ENCODE measurements around the gene WWC1.
"Not testable (repeated sequence)": the region's sequence is repeated elsewhere in the genome, so short reads cannot be mapped to it uniquely, and the experiment has no call there.

The WWC1 gene

DNA sequence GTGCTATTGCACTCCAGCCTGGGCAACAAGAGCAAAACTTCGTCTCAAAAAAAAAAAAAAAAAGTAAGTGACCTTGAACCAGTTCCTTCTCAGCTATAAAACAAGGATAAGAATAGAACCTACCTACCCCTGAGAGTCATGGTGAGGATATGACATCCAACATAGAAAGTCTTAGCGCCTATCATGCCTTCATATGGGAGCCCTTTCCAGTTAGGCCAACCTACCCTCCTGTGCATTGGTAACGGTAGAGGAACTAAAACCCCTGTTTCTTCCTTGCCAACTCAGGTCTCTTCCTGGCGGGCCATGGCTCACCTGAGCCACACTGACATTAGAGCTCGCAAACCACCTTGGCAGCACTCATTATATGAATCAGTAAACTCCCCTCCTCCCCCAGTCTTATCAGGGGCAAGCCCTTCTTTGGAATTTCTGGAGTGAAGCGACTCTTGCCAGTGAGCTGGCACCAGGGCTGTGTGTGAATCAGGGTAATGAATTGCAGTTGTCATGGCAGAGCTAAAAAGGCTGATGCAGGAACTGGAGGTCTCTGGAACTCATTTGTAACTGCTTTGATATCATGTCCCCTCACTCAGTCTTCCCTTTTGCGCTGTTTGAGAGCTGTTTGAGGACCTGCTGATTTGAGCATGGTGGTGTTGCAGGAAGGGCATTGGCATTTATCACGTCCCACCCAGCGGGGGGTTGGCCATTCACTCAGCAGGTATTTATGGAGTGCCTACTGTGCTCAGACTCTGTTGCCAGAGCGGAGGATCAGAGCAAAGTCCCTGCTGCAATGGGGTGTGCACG is 10.3 kb downstream of the WWC1 start:
- Histone ChIP-seq H3K27me3 (ENCODE audit: low read depth, low read length) (no peaks in the 10 kb centered on the region), H3K27ac (ENCODE audit: low read length) (peak overlapping the region; percentile 61), H3K4me1 (ENCODE audit: control insufficient read depth in 1 of 2, insufficient read depth in 2 of 2, low read length in 2 of 2) (no peaks in the 10 kb centered on the region), H3K9me3 (ENCODE audit: control insufficient read depth in 1 of 2, low read length in 2 of 2) (no peaks in the 10 kb centered on the region), H3K4me3 (ENCODE audit: low read depth in 1 of 2, low read length in 2 of 2) (no peak overlapping the region), H3K36me3 (ENCODE audit: control insufficient read depth in 1 of 2, insufficient read depth in 2 of 2, low read length in 2 of 2) (no peaks in the 10 kb centered on the region)

DNA sequence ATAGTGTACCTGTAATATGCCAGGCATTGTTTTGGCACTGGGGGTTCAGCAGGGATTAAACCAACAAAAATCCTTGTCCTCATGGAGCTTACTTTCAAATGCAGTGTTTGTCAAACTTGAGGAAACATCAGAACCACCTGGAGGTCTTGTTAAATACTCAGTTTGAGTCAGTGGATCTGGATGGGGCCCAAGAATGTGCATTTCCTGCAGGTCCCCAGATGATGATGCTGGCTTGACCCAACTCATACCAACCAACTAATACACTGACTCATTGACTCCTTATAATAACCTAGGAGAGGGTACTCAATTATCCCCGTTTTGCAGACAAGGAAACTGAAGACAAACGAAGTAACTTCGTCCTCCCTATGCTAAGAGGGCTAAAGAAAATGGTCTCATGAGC is 11.3 kb downstream of the WWC1 start:
- H3K36me3 ChIP-seq (ENCODE audit: control insufficient read depth in 1 of 2, insufficient read depth in 2 of 2, low read length in 2 of 2): no peaks in the 10 kb centered on the region
- H3K9me3 ChIP-seq (ENCODE audit: control insufficient read depth in 1 of 2, low read length in 2 of 2): no peaks in the 10 kb centered on the region
- H3K4me1 ChIP-seq (ENCODE audit: control insufficient read depth in 1 of 2, insufficient read depth in 2 of 2, low read length in 2 of 2): no peaks in the 10 kb centered on the region
- H3K27me3 ChIP-seq (ENCODE audit: low read depth, low read length): no peaks in the 10 kb centered on the region
- no peak overlapping the region for H3K4me3 ChIP-seq (ENCODE audit: low read depth in 1 of 2, low read length in 2 of 2)
- H3K27ac ChIP-seq (ENCODE audit: low read length): peak overlapping the region; percentile 61

DNA sequence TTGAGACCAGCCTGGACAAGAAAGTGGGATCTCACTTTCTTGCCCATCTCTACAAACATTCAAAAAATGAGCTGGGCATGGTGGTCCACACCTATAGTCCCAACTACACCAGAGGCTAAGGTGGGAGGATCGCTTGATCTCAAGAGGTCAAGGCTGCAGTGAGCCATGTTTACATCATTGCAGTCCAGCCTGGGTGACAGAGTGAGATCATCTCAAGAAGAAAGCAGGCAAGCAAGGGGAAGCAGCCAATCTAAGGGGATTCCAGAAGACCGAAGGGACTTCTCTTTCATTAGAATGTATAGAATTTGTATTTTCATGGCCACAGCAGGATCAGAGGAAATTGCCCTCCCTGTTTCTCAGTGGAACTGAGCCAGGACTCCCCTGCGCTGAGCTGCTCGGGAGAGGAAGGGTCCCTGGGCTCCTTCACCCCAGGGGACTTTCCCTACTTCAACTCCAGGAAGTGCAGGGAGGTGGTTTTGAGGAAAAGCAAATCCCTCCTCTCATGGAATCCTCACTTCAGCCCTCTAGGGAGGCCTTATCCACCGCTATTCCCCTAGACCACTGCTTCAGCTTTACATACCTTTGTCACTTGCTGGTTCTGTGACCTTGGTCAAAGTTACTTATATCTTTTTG is 12.1 kb downstream of the WWC1 start:
- H3K27me3 ChIP-seq (ENCODE audit: low read depth, low read length): no peaks in the 10 kb centered on the region
- no peak overlapping the region for H3K27ac ChIP-seq (ENCODE audit: low read length)
- H3K4me3 ChIP-seq (ENCODE audit: low read depth in 1 of 2, low read length in 2 of 2): no peak overlapping the region

DNA sequence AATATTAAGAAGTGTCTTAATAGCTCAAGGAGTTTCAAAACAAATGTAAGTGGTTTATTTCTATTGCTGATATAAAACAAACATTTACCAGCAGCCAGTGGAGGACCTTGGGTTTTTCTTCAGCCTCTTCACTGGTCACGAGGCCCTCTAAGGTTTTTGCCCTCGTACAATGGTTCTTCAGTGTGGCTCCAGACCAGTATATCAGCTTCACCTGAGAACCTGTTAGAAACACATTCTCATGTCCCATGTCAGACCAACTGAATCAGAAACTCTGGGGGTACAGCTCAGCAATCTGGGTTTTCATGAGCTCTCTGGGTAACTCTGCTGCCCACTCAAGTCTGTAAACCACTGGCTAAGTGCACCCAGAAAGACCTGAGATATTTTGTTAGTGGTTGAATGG is 12.9 kb downstream of the WWC1 start:
- no peak overlapping the region for H3K4me3 ChIP-seq (ENCODE audit: low read depth in 1 of 2, low read length in 2 of 2)
- no peaks in the 10 kb centered on the region for H3K4me1 ChIP-seq (ENCODE audit: control insufficient read depth in 1 of 2, insufficient read depth in 2 of 2, low read length in 2 of 2)
- no peaks in the 10 kb centered on the region for H3K27me3 ChIP-seq (ENCODE audit: low read depth, low read length)
- H3K36me3 ChIP-seq (ENCODE audit: control insufficient read depth in 1 of 2, insufficient read depth in 2 of 2, low read length in 2 of 2): no peaks in the 10 kb centered on the region
- no peaks in the 10 kb centered on the region for H3K9me3 ChIP-seq (ENCODE audit: control insufficient read depth in 1 of 2, low read length in 2 of 2)
- H3K27ac ChIP-seq (ENCODE audit: low read length): no peak overlapping the region

More for the DNA sequence above, 12.1 kb downstream of the WWC1 start:
- Histone ChIP-seq H3K9me3 (ENCODE audit: control insufficient read depth in 1 of 2, low read length in 2 of 2) (no peaks in the 10 kb centered on the region), H3K36me3 (ENCODE audit: control insufficient read depth in 1 of 2, insufficient read depth in 2 of 2, low read length in 2 of 2) (no peaks in the 10 kb centered on the region), H3K4me1 (ENCODE audit: control insufficient read depth in 1 of 2, insufficient read depth in 2 of 2, low read length in 2 of 2) (no peaks in the 10 kb centered on the region)

DNA sequence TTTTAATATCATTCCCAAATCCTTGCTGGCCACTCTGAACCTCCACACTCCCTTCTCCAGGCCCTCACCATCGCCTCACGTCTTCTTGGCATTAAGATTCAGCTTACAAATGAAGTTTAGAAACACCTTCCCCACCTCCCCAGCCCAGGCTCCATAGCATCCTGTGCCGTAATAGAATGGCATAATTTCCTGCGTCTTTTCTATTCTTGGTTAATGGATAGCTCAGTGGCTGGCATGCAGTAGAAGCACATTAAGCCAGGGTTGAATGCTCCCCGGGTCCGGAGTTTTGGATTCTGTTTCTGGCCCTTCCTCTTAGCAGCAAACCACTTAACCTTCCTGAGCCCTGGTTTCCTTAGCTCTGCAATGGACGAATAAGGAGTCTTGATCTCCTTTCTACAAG is 13.8 kb downstream of the WWC1 start:
- Histone ChIP-seq H3K4me1 (ENCODE audit: control insufficient read depth in 1 of 2, insufficient read depth in 2 of 2, low read length in 2 of 2) (no peaks in the 10 kb centered on the region), H3K36me3 (ENCODE audit: control insufficient read depth in 1 of 2, insufficient read depth in 2 of 2, low read length in 2 of 2) (no peaks in the 10 kb centered on the region), H3K4me3 (ENCODE audit: low read depth in 1 of 2, low read length in 2 of 2) (no peak overlapping the region), H3K27me3 (ENCODE audit: low read depth, low read length) (no peaks in the 10 kb centered on the region), H3K27ac (ENCODE audit: low read length) (no peak overlapping the region), H3K9me3 (ENCODE audit: control insufficient read depth in 1 of 2, low read length in 2 of 2) (no peaks in the 10 kb centered on the region)

DNA sequence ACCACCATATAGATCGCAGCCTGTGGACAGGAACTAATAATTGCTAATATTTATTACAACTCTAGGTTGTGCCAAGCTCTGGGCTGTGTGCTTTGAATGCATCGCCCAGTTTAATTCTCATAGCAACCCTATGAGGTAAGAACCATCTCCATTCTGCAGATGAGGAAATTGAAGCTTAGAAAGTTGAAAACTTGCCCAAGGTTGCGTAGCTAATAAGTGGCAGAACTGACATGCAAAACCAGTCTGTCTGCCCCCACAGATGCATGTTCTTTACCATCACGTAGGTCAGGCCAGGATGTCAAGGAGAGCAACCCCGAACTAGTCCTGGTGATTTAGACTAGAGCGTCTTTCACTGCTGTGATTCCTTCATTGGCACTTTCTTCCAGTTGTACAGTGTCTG is 15.6 kb downstream of the WWC1 start:
- Histone ChIP-seq H3K27me3 (ENCODE audit: low read depth, low read length) (no peaks in the 10 kb centered on the region), H3K36me3 (ENCODE audit: control insufficient read depth in 1 of 2, insufficient read depth in 2 of 2, low read length in 2 of 2) (no peaks in the 10 kb centered on the region), H3K27ac (ENCODE audit: low read length) (no peak overlapping the region), H3K4me3 (ENCODE audit: low read depth in 1 of 2, low read length in 2 of 2) (no peak overlapping the region), H3K9me3 (ENCODE audit: control insufficient read depth in 1 of 2, low read length in 2 of 2) (no peaks in the 10 kb centered on the region), H3K4me1 (ENCODE audit: control insufficient read depth in 1 of 2, insufficient read depth in 2 of 2, low read length in 2 of 2) (no peaks in the 10 kb centered on the region)

DNA sequence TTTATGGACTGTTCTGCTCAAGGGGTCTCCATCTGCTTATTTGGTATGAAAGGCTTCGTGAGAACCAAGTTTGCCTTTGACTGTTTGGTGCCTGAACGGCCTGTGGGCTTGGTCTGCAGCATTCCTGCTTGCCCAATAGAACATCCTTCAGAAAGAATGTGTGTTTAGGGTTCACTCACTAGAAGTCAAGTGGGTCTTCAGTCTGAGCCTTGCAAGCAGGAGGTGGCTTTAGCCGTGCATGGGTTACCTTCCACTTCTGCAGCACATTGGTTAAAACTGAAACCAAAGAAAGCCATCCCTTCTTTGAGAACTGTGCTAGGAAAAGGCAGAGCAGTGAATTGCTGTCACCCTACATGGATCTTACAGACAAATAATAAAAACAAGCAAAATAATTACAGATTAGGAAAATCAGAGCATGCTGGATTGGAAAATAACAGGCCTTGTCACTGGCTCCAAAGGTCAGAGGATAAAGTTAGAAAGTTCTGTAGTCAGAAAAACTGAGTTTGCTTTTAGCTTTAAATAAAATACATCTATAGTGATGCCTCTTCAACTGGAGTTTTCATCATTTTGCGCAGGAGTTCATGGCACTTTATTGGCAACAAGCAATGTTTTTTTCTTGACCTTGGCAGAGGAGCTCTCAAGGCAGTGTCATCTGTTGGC is 16.6 kb downstream of the WWC1 start:
- Histone ChIP-seq H3K27me3 (ENCODE audit: low read depth, low read length) (no peaks in the 10 kb centered on the region), H3K4me1 (ENCODE audit: control insufficient read depth in 1 of 2, insufficient read depth in 2 of 2, low read length in 2 of 2) (no peaks in the 10 kb centered on the region), H3K9me3 (ENCODE audit: control insufficient read depth in 1 of 2, low read length in 2 of 2) (no peaks in the 10 kb centered on the region), H3K36me3 (ENCODE audit: control insufficient read depth in 1 of 2, insufficient read depth in 2 of 2, low read length in 2 of 2) (no peaks in the 10 kb centered on the region), H3K27ac (ENCODE audit: low read length) (no peak overlapping the region), H3K4me3 (ENCODE audit: low read depth in 1 of 2, low read length in 2 of 2) (no peak overlapping the region)

DNA sequence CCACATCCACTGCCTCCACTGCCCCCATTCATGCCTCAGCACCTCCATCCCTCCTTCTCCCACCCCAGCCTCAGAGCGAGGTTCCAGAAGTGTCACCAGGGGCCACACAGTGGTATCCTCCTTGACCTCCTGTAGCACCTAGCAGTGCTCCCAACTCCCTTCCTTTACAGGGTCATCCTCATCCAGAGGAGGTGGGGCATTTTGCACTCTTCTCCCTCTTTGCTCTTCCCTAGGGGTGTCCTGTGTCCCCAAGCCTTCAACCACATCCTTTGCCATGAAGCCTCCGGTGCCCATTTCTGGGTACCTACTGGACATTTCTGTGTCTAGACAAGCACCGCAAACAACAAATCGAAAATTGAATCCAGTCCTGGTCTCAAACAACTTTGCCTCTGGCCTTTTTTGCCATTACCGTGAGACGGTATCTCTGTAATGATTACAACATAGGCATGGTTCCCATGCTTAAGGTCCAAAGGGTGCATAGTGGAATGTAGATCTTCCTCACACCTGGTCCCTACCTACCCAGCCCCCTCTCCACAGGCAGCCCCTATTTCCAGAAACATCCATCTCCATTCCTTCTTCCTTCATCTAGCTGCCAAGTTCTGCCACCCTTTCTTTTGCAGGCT is 17.6 kb downstream of the WWC1 start:
- H3K4me3 ChIP-seq (ENCODE audit: low read depth in 1 of 2, low read length in 2 of 2): no peak overlapping the region
- H3K36me3 ChIP-seq (ENCODE audit: control insufficient read depth in 1 of 2, insufficient read depth in 2 of 2, low read length in 2 of 2): no peaks in the 10 kb centered on the region
- H3K27me3 ChIP-seq (ENCODE audit: low read depth, low read length): no peaks in the 10 kb centered on the region
- no peak overlapping the region for H3K27ac ChIP-seq (ENCODE audit: low read length)
- H3K4me1 ChIP-seq (ENCODE audit: control insufficient read depth in 1 of 2, insufficient read depth in 2 of 2, low read length in 2 of 2): peaks cover 0 to 2% of the 10 kb centered on the region in 2 donors
- H3K9me3 ChIP-seq (ENCODE audit: control insufficient read depth in 1 of 2, low read length in 2 of 2): no peaks in the 10 kb centered on the region

DNA sequence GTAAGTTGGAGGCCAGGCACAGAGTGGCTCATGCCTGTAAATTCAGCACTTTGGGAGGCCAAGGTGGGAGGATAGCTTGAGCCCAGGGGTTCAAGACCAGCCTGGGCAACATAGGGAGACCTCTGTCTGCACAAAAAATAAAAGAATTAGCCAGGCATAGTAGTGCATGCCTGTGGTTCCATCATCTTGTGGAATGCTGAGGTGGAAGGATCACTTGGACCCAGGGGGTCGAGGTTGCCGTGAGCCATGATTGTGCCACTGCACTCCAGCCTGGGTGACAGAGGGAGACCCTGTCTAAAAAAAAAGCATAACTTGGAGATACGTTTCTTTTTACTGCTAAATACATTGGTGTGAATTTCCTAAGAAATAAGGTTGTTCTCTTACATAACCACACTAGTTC is 19.1 kb downstream of the WWC1 start:
- not testable (repeated sequence) for H3K36me3 ChIP-seq (ENCODE audit: control insufficient read depth in 1 of 2, insufficient read depth in 2 of 2, low read length in 2 of 2); H3K4me3 ChIP-seq (ENCODE audit: low read depth in 1 of 2, low read length in 2 of 2); H3K27me3 ChIP-seq (ENCODE audit: low read depth, low read length); H3K27ac ChIP-seq (ENCODE audit: low read length); H3K4me1 ChIP-seq (ENCODE audit: control insufficient read depth in 1 of 2, insufficient read depth in 2 of 2, low read length in 2 of 2); H3K9me3 ChIP-seq (ENCODE audit: control insufficient read depth in 1 of 2, low read length in 2 of 2)

DNA sequence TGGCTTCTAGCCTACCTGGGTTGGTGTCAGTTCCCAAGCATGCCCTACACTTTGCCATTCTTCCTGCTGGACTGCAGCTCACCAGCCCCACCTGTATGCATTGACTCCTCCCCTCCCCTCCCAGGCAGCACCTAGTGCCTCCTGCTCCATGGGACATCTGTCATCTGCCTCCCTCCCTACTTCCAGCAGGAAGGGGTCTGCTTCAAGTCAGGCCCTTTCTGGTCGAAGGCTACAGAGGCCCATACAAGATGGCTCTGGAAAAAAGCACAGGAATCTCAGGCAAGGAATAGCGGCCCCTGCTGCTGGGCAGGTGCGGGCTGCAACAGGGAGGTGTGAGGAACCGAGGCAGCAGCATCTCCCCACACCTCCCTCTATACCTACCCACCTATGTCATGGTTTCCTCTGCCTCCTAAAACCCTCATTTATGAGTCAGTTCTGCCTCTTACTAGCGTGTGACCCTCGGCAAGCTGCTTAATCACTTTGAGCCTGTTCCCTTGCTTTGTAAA is 19.7 kb downstream of the WWC1 start:
- Histone ChIP-seq H3K36me3 (ENCODE audit: control insufficient read depth in 1 of 2, insufficient read depth in 2 of 2, low read length in 2 of 2) (no peaks in the 10 kb centered on the region), H3K27ac (ENCODE audit: low read length) (no peak overlapping the region), H3K4me3 (ENCODE audit: low read depth in 1 of 2, low read length in 2 of 2) (no peak overlapping the region), H3K9me3 (ENCODE audit: control insufficient read depth in 1 of 2, low read length in 2 of 2) (no peaks in the 10 kb centered on the region), H3K27me3 (ENCODE audit: low read depth, low read length) (no peaks in the 10 kb centered on the region), H3K4me1 (ENCODE audit: control insufficient read depth in 1 of 2, insufficient read depth in 2 of 2, low read length in 2 of 2) (peaks cover 0 to 2% of the 10 kb centered on the region in 2 donors)

DNA sequence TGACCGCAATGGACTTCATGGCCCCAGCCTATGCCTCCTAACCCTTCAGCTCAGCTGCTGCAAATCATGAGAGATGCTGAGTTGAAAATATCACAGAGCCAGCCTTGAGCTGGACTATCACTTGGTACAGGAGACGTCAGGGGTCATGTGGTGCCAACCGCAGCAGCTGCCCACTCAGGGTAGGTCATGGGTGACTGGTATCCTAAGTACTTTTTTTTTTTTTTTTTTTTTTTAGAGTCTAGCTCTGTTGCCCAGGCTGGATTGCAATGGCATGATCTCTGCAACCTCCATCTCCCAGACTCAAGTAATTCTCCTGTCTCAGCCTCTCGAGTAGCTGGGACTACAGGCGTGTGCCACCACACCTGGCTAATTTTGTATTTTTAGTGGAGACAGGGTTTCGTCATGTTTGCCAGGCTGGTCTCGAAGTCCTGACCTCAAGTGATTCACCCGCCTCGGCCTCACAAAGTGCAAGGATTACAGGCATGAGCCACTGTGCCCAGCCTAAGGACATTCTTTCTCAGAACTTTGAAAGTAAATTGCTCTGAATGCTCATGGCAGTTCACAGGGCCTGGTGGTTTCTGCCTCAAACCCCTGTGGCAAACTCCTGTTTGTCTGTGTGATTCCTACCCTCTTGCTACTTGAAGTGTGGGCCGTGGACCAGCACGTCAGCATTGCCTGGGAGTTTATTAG is 21.3 kb downstream of the WWC1 start:
- Histone ChIP-seq H3K4me1 (ENCODE audit: control insufficient read depth in 1 of 2, insufficient read depth in 2 of 2, low read length in 2 of 2) (peaks cover 0 to 2% of the 10 kb centered on the region in 2 donors), H3K36me3 (ENCODE audit: control insufficient read depth in 1 of 2, insufficient read depth in 2 of 2, low read length in 2 of 2) (no peaks in the 10 kb centered on the region), H3K9me3 (ENCODE audit: control insufficient read depth in 1 of 2, low read length in 2 of 2) (no peaks in the 10 kb centered on the region), H3K27me3 (ENCODE audit: low read depth, low read length) (no peaks in the 10 kb centered on the region), H3K4me3 (ENCODE audit: low read depth in 1 of 2, low read length in 2 of 2) (no peak overlapping the region), H3K27ac (ENCODE audit: low read length) (no peak overlapping the region)
